ENCODE measurements around the gene PARD3B. TPM values are rescaled to one million over a fixed set of nuclear protein-coding genes. Genes with fewer than 3 reads are reported as not detected.

PARD3B gene
- total RNA-seq, 2 experiments from 2014 or later: 0.16 TPM; not detected in 1

GRCh38 chr2:205366336-205367060, 821.2 kb downstream of the PARD3B start:
- DNase-seq (no peak), ATAC-seq (no peak)
- H3K36me3 Mint-ChIP-seq: no peaks in the 10 kb centered on the region
- H3K9me3 Mint-ChIP-seq (ENCODE audit: low read depth): no peaks in the 10 kb centered on the region
- no peaks in the 10 kb centered on the region for H3K4me1 Mint-ChIP-seq
- CTCF ChIA-PET: no interaction called here
- no peak overlapping the region for H3K27ac Mint-ChIP-seq
- H3K27me3 Mint-ChIP-seq: no peaks in the 10 kb centered on the region
- no peak overlapping the region for H3K4me3 Mint-ChIP-seq

GRCh38 chr2:205367331-205367935, 822.2 kb downstream of the PARD3B start:
- H3K36me3 Mint-ChIP-seq: no peaks in the 10 kb centered on the region
- H3K27me3 Mint-ChIP-seq: no peaks in the 10 kb centered on the region
- H3K4me1 Mint-ChIP-seq: no peaks in the 10 kb centered on the region
- ATAC-seq: no peak
- H3K9me3 Mint-ChIP-seq (ENCODE audit: low read depth): peaks cover 2% of the 10 kb centered on the region
- no peak overlapping the region for H3K27ac Mint-ChIP-seq
- no peak overlapping the region for H3K4me3 Mint-ChIP-seq
- no peak for DNase-seq
- CTCF ChIA-PET: no interaction called here

GRCh38 chr2:205369813-205370212, 824.5 kb downstream of the PARD3B start:
- ATAC-seq (no peak), DNase-seq (no peak)
- Mint-ChIP-seq H3K27ac (no peak overlapping the region), H3K4me1 (no peaks in the 10 kb centered on the region), H3K9me3 (ENCODE audit: low read depth) (peaks cover 2% of the 10 kb centered on the region), H3K27me3 (no peaks in the 10 kb centered on the region), H3K4me3 (no peak overlapping the region), H3K36me3 (no peaks in the 10 kb centered on the region)
- CTCF ChIA-PET: no interaction called here

- DNase-seq (no peak), ATAC-seq (no peak)
- Mint-ChIP-seq H3K27ac (no peak overlapping the region), H3K4me3 (no peak overlapping the region), H3K27me3 (no peaks in the 10 kb centered on the region), H3K4me1 (no peaks in the 10 kb centered on the region), H3K36me3 (no peaks in the 10 kb centered on the region), H3K9me3 (ENCODE audit: low read depth) (peaks cover 2% of the 10 kb centered on the region)
- CTCF ChIA-PET: no interaction called here
Observed at GRCh38 chr2:205370726-205371125, 825.5 kb downstream of the PARD3B start.

DNA sequence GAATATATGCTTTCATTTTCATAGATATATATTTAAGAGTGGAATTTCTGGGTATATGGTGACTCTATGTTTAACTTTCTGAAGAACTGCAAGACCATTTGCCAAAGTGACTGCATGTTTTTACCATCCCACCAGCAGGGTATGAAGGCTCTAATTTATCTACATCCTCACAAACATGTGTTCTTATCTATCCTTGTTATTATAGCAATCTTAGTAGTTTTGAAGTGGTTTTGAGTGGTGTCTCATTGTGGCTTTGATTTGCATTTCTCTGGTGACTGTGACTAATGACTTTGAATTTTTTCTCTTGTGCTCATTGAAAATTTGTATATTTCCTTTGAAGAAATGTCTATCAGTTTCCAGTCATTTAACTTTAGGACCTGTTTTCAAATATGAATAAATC, 826.9 kb downstream of the PARD3B start:
- CTCF ChIA-PET: no interaction called here
- no peaks in the 10 kb centered on the region for H3K4me1 Mint-ChIP-seq
- no peak overlapping the region for H3K4me3 Mint-ChIP-seq
- H3K36me3 Mint-ChIP-seq: no peaks in the 10 kb centered on the region
- no peaks in the 10 kb centered on the region for H3K27me3 Mint-ChIP-seq
- DNase-seq: no peak
- no peak for ATAC-seq
- no peak overlapping the region for H3K27ac Mint-ChIP-seq
- peaks cover 2% of the 10 kb centered on the region for H3K9me3 Mint-ChIP-seq (ENCODE audit: low read depth)

GRCh38 chr2:205375461-205376448, 830.5 kb downstream of the PARD3B start:
- H3K36me3 Mint-ChIP-seq: no peaks in the 10 kb centered on the region
- H3K27me3 Mint-ChIP-seq: no peaks in the 10 kb centered on the region
- H3K9me3 Mint-ChIP-seq (ENCODE audit: low read depth): peaks cover 2% of the 10 kb centered on the region
- no peaks in the 10 kb centered on the region for H3K4me1 Mint-ChIP-seq
- H3K4me3 Mint-ChIP-seq: no peak overlapping the region
- CTCF ChIA-PET: no interaction called here
- no peak for DNase-seq
- ATAC-seq: no peak
- no peak overlapping the region for H3K27ac Mint-ChIP-seq

- CTCF ChIA-PET: no interaction called here
- Mint-ChIP-seq H3K4me3 (no peak overlapping the region), H3K4me1 (no peaks in the 10 kb centered on the region), H3K36me3 (no peaks in the 10 kb centered on the region), H3K27me3 (no peaks in the 10 kb centered on the region), H3K9me3 (ENCODE audit: low read depth) (no peaks in the 10 kb centered on the region), H3K27ac (no peak overlapping the region)
- ATAC-seq: no peak
- no peak for DNase-seq
Observed at GRCh38 chr2:205377324-205377723, 832.0 kb downstream of the PARD3B start.

DNA sequence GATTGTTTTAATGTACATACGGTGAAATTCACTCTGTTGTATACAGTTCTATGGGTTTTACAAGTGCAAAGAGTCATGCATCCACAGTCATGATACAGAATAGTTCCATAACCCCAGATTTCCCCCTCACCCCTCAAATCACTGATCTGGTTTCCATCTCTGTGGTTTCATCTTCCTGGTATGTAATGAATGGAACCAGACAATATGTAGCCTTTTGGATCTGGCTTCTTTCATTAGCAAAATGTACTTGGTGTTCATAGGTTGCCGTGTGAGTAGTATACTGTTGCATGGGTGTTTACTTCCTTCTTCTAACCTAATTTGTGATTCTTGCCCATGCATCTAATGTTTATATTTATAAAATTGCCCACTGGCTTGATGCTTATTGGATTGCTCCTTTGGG, 838.3 kb downstream of the PARD3B start:
- no peak overlapping the region for H3K4me3 Mint-ChIP-seq
- H3K4me1 Mint-ChIP-seq: no peaks in the 10 kb centered on the region
- no peaks in the 10 kb centered on the region for H3K9me3 Mint-ChIP-seq (ENCODE audit: low read depth)
- ATAC-seq (no peak), DNase-seq (no peak)
- H3K27me3 Mint-ChIP-seq: no peaks in the 10 kb centered on the region
- H3K36me3 Mint-ChIP-seq: no peaks in the 10 kb centered on the region
- H3K27ac Mint-ChIP-seq: no peak overlapping the region
- CTCF ChIA-PET: no interaction called here

GRCh38 chr2:205386109-205386508, 840.8 kb downstream of the PARD3B start:
- H3K27ac Mint-ChIP-seq: no peak overlapping the region
- no peaks in the 10 kb centered on the region for H3K36me3 Mint-ChIP-seq
- ATAC-seq (no peak), DNase-seq (no peak)
- CTCF ChIA-PET: no interaction called here
- H3K9me3 Mint-ChIP-seq (ENCODE audit: low read depth): no peaks in the 10 kb centered on the region
- H3K27me3 Mint-ChIP-seq: no peaks in the 10 kb centered on the region
- no peak overlapping the region for H3K4me3 Mint-ChIP-seq
- H3K4me1 Mint-ChIP-seq: no peaks in the 10 kb centered on the region

GRCh38 chr2:205387350-205388055, 842.2 kb downstream of the PARD3B start:
- H3K27ac Mint-ChIP-seq: no peak overlapping the region
- H3K9me3 Mint-ChIP-seq (ENCODE audit: low read depth): no peaks in the 10 kb centered on the region
- no peaks in the 10 kb centered on the region for H3K36me3 Mint-ChIP-seq
- no peak for DNase-seq
- no peak overlapping the region for H3K4me3 Mint-ChIP-seq
- no peak for ATAC-seq
- CTCF ChIA-PET: no interaction called here
- H3K4me1 Mint-ChIP-seq: no peaks in the 10 kb centered on the region
- H3K27me3 Mint-ChIP-seq: no peaks in the 10 kb centered on the region

- CTCF ChIA-PET: no interaction called here
- H3K4me3 Mint-ChIP-seq: no peak overlapping the region
- no peaks in the 10 kb centered on the region for H3K36me3 Mint-ChIP-seq
- H3K9me3 Mint-ChIP-seq (ENCODE audit: low read depth): no peaks in the 10 kb centered on the region
- ATAC-seq (no peak), DNase-seq (no peak)
- no peaks in the 10 kb centered on the region for H3K27me3 Mint-ChIP-seq
- no peak overlapping the region for H3K27ac Mint-ChIP-seq
- no peaks in the 10 kb centered on the region for H3K4me1 Mint-ChIP-seq
Observed at GRCh38 chr2:205390866-205391265, 845.6 kb downstream of the PARD3B start.

DNA sequence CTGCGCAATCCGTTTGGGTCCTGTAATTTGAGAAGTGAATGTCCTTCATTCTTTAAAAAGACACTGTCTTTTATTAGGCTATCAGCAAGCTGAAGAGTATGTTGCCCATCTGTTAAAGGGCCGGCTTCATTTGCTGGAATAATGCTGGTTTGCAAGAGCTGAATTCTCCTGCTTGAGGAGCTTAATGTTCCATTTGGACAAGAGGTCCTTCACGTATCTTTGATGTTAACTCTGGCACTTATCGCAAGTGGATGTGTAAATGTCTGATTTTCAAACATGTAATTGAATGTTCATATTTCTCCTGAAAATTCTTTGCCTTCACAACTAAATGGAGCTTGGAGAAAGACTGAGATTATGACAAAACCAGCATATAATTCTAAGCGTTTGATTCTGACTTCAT, 856.2 kb downstream of the PARD3B start:
- Mint-ChIP-seq H3K4me3 (no peak overlapping the region), H3K27me3 (no peaks in the 10 kb centered on the region), H3K9me3 (ENCODE audit: low read depth) (no peaks in the 10 kb centered on the region), H3K36me3 (no peaks in the 10 kb centered on the region), H3K27ac (no peak overlapping the region), H3K4me1 (no peaks in the 10 kb centered on the region)
- no peak for DNase-seq
- no peak for ATAC-seq
- CTCF ChIA-PET: no interaction called here

GRCh38 chr2:205402011-205402410, 856.7 kb downstream of the PARD3B start:
- CTCF ChIA-PET: no interaction called here
- H3K27me3 Mint-ChIP-seq: no peaks in the 10 kb centered on the region

More at GRCh38 chr2:205402011-205402410, 856.7 kb downstream of the PARD3B start:
- no peak for DNase-seq
- Mint-ChIP-seq H3K27ac (no peak overlapping the region), H3K36me3 (no peaks in the 10 kb centered on the region), H3K4me1 (no peaks in the 10 kb centered on the region), H3K9me3 (ENCODE audit: low read depth) (no peaks in the 10 kb centered on the region), H3K4me3 (no peak overlapping the region)
- no peak for ATAC-seq
